HepG2 (cell line): Measurements from ENCODE around the gene C2orf74. TPM values are rescaled to one million over a fixed set of nuclear protein-coding genes. Genes with fewer than 3 reads are reported as not detected.
A peak's percentile ranks its signal among the peaks of the same experiment; 100 is the strongest.

ENCODE experiments used
- CTCF ChIP-seq: sonication (generic); formaldehyde crosslinking; IDR thresholded peaks from 2 replicates; pipeline ENCODE4 v1.5.0; 2020; ENCODE audit warnings: mild to moderate bottlenecking, missing genetic modification reagents, moderate library complexity
- FLYWCH1 ChIP-seq: sonication (generic); formaldehyde crosslinking; IDR thresholded peaks from 2 replicates; pipeline ENCODE4 v1.8.1; 2023; ENCODE audit warnings: mild to moderate bottlenecking, missing genetic modification reagents
- FOXK1 ChIP-seq: sonication (generic); formaldehyde crosslinking; IDR thresholded peaks from 2 replicates; pipeline ENCODE4 v1.4.0; 2020; ENCODE audit warnings: low read depth, missing genetic modification reagents, borderline replicate concordance
- HDAC1 ChIP-seq: sonication (generic); formaldehyde crosslinking; IDR thresholded peaks from 2 replicates; pipeline ENCODE4 v1.5.1; 2020; ENCODE audit warnings: mild to moderate bottlenecking, missing genetic modification reagents
- NR3C1 ChIP-seq: sonication (generic); formaldehyde crosslinking; IDR thresholded peaks from 2 replicates; pipeline ENCODE4 v1.4.0; 2020; ENCODE audit warnings: missing genetic modification reagents
- PRDM4 ChIP-seq: sonication (generic); formaldehyde crosslinking; IDR thresholded peaks from 2 replicates; pipeline ENCODE4 v1.9.0; 2021; ENCODE audit warnings: missing genetic modification reagents, borderline replicate concordance
- RARG ChIP-seq: sonication (generic); formaldehyde crosslinking; IDR thresholded peaks from 2 replicates; pipeline ENCODE4 v1.4.0; 2020; ENCODE audit warnings: low read depth, mild to moderate bottlenecking, missing genetic modification reagents
- RBFOX2 ChIP-seq: fragments of 200-400 bp; formaldehyde crosslinking; IDR thresholded peaks from 2 replicates; pipeline ENCODE4 v1.6.1; 2017; ENCODE audit warnings: low read depth, mild to moderate bottlenecking, low read length
- REXO4 ChIP-seq: sonication (generic); formaldehyde crosslinking; IDR thresholded peaks from 2 replicates; pipeline ENCODE4 v1.8.0; 2022; ENCODE audit warnings: missing genetic modification reagents, mild to moderate bottlenecking, borderline replicate concordance
- SRSF4 ChIP-seq: fragments of 200-400 bp; formaldehyde crosslinking; IDR thresholded peaks from one replicate; pipeline ENCODE4 v1.6.1; 2018; ENCODE audit warnings: mild to moderate bottlenecking, low read depth, low read length, moderate library complexity; ENCODE audit not compliant: poor library complexity, severe bottlenecking
- ZNF101 ChIP-seq: sonication (generic); formaldehyde crosslinking; IDR thresholded peaks from 2 replicates; pipeline ENCODE4 v1.4.0; 2020; ENCODE audit warnings: mild to moderate bottlenecking, low read depth, missing genetic modification reagents, borderline replicate concordance
- ZNF205 ChIP-seq: IDR thresholded peaks from 2 replicates; pipeline ENCODE4 v1.6.1; 2018; ENCODE audit warnings: missing biosample characterization, missing genetic modification reagents
- ZNF431 ChIP-seq: sonication (generic); formaldehyde crosslinking; IDR thresholded peaks from 2 replicates; pipeline ENCODE4 v1.9.0; 2022; ENCODE audit warnings: missing genetic modification reagents, low read depth, mild to moderate bottlenecking, borderline replicate concordance
- ZNF530 ChIP-seq: sonication (generic); formaldehyde crosslinking; IDR thresholded peaks from 2 replicates; pipeline ENCODE4 v1.5.0; 2020; ENCODE audit warnings: low read depth, mild to moderate bottlenecking, missing genetic modification reagents
- ZNF614 ChIP-seq: IDR thresholded peaks from 2 replicates; pipeline ENCODE4 v1.6.1; 2018; ENCODE audit warnings: missing biosample characterization, missing genetic modification reagents, inconsistent platforms, borderline replicate concordance
- ZNF670 ChIP-seq: sonication (generic); formaldehyde crosslinking; IDR thresholded peaks from 2 replicates; pipeline ENCODE4 v1.8.0; 2022; ENCODE audit warnings: mild to moderate bottlenecking, missing genetic modification reagents, borderline replicate concordance
- ZNF7 ChIP-seq: IDR thresholded peaks from 2 replicates; pipeline ENCODE4 v1.6.1; 2016; ENCODE audit warnings: missing biosample characterization, missing genetic modification reagents
- ZNF720 ChIP-seq: sonication (generic); formaldehyde crosslinking; IDR thresholded peaks from 2 replicates; pipeline ENCODE4 v1.4.0; 2020; ENCODE audit warnings: missing genetic modification reagents
- ZSCAN25 ChIP-seq: sonication (generic); formaldehyde crosslinking; IDR thresholded peaks from 2 replicates; pipeline ENCODE4 v1.8.0; 2022; ENCODE audit warnings: mild to moderate bottlenecking, missing genetic modification reagents
- polyA plus RNA-seq, 8 experiments: library from polyadenylated mRNA; depleted of rRNA in 3 of 8; stranded (reverse) in 7 of 8; unstranded in 1 of 8; fragments of >200 nt; fragmentation: Illumina TruSeq in 4 of 8; extraction: Trizol in 4 of 8; gene quantifications; 2 replicates each; pipeline versions ENCODE4 v1.2.1 to v1.2.3, GENCODE V29; 2011 to 2016; ENCODE audit warnings: low read depth in 4 of 8, missing spikeins in 1 of 8, mixed read lengths in 1 of 8; ENCODE audit not compliant: insufficient read depth in 1 of 8
- total RNA-seq, 5 experiments: library from RNA; depleted of rRNA; stranded (reverse); fragments of >200 nt; fragmentation: Illumina TruSeq; extraction: Trizol; gene quantifications; 2 replicates each; pipeline ENCODE4 v1.2.3, GENCODE V29; 2016; ENCODE audit warnings: low read depth in 1 of 5
- TF ChIP-seq, protein P1 (sequence below): sonication (generic); formaldehyde crosslinking; IDR thresholded peaks from 2 replicates; pipeline ENCODE4 v1.4.0; 2020; ENCODE audit warnings: mild to moderate bottlenecking, missing genetic modification reagents
- TF ChIP-seq, protein P2 (sequence below): sonication (generic); formaldehyde crosslinking; IDR thresholded peaks from 2 replicates; pipeline ENCODE4 v1.5.1; 2020; ENCODE audit warnings: missing genetic modification reagents, mild to moderate bottlenecking, borderline replicate concordance
- TF ChIP-seq, protein P3 (sequence below): sonication (generic); formaldehyde crosslinking; IDR thresholded peaks from 2 replicates; pipeline ENCODE4 v1.4.0; 2020; ENCODE audit warnings: mild to moderate bottlenecking, missing genetic modification reagents

The C2orf74 gene
- total and polyA plus RNA-seq, 2 of the 13 experiments (the other 11 are each of a cell fraction or from before 2014, with no cell fraction given): 10.6 to 13.8 TPM

DNA sequence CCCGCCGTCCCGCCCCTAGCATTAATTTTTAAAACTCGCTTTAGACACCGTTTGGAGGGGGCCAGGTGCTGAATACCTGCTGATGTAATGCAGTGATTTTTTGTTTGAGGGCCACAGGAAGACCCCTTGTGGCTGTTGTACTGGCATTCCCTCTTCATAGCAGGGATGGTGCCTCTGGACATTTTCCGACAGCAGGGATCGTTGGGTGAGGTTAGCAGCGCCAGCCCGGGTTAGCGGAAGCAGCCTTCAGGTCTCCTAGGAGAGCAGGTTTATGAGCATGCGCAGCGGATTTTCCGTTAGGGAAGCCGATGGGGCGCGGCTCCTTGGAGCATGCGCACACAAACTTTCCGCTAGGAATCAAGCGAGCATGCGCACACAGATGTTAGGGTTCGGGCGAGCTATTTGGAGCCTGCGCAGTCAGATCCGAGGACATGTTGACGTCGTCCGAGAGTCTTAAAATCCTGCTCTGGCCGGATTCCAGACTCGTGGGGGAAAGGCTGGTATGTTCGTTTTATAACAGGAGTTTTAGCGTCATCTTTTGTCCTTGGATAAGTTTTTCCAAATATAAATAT is 17.2 kb upstream of the C2orf74 start (continued):
- no peak for TF ChIP-seq ZNF530 (CRISPR knock-in tag)
- no peak for TF ChIP-seq RARG
- TF ChIP-seq ZNF670 (CRISPR knock-in tag): peak; percentile 38; the same call in 1 of the 2 replicates
- TF ChIP-seq, protein P1, sequence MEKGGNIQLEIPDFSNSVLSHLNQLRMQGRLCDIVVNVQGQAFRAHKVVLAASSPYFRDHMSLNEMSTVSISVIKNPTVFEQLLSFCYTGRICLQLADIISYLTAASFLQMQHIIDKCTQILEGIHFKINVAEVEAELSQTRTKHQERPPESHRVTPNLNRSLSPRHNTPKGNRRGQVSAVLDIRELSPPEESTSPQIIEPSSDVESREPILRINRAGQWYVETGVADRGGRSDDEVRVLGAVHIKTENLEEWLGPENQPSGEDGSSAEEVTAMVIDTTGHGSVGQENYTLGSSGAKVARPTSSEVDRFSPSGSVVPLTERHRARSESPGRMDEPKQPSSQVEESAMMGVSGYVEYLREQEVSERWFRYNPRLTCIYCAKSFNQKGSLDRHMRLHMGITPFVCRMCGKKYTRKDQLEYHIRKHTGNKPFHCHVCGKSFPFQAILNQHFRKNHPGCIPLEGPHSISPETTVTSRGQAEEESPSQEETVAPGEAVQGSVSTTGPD (CRISPR knock-in tag): peak; percentile 67; the same call in 1 of the 2 replicates
- TF ChIP-seq HDAC1 (CRISPR knock-in tag): peak; percentile 43; the same call in 1 of the 2 replicates
- TF ChIP-seq FOXK1: peak; percentile 78; the same call in 1 of the 2 replicates
- TF ChIP-seq CTCF: peak; percentile 49; the same call in 1 of the 2 replicates
- no peak for TF ChIP-seq SRSF4
- TF ChIP-seq NR3C1: no peak
- TF ChIP-seq ZNF431 (CRISPR knock-in tag): no peak
- TF ChIP-seq ZSCAN25 (CRISPR knock-in tag): no peak
- 0 out of 2 replicates have a peak, but pooled peaks have one; percentile 50 for TF ChIP-seq ZNF205 (CRISPR knock-in tag)
- TF ChIP-seq ZNF614 (CRISPR knock-in tag): peak; percentile 88
- TF ChIP-seq, protein P2, sequence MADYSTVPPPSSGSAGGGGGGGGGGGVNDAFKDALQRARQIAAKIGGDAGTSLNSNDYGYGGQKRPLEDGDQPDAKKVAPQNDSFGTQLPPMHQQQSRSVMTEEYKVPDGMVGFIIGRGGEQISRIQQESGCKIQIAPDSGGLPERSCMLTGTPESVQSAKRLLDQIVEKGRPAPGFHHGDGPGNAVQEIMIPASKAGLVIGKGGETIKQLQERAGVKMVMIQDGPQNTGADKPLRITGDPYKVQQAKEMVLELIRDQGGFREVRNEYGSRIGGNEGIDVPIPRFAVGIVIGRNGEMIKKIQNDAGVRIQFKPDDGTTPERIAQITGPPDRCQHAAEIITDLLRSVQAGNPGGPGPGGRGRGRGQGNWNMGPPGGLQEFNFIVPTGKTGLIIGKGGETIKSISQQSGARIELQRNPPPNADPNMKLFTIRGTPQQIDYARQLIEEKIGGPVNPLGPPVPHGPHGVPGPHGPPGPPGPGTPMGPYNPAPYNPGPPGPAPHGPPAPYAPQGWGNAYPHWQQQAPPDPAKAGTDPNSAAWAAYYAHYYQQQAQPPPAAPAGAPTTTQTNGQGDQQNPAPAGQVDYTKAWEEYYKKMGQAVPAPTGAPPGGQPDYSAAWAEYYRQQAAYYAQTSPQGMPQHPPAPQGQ (CRISPR knock-in tag): no peak
- TF ChIP-seq ZNF101 (CRISPR knock-in tag): no peak
- no peak for TF ChIP-seq ZNF720 (CRISPR knock-in tag)
- TF ChIP-seq RBFOX2: peak; percentile 44; the same call in 1 of the 2 replicates
- TF ChIP-seq, protein P3, sequence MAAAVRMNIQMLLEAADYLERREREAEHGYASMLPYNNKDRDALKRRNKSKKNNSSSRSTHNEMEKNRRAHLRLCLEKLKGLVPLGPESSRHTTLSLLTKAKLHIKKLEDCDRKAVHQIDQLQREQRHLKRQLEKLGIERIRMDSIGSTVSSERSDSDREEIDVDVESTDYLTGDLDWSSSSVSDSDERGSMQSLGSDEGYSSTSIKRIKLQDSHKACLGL: peak; percentile 55; the same call in 1 of the 2 replicates
- TF ChIP-seq ZNF7 (CRISPR knock-in tag): no peak
- no peak for TF ChIP-seq REXO4 (CRISPR knock-in tag)
- TF ChIP-seq FLYWCH1: no peak
- TF ChIP-seq PRDM4 (CRISPR knock-in tag): no peak
